ENCODE measurements around the gene MFRP.

DNA sequence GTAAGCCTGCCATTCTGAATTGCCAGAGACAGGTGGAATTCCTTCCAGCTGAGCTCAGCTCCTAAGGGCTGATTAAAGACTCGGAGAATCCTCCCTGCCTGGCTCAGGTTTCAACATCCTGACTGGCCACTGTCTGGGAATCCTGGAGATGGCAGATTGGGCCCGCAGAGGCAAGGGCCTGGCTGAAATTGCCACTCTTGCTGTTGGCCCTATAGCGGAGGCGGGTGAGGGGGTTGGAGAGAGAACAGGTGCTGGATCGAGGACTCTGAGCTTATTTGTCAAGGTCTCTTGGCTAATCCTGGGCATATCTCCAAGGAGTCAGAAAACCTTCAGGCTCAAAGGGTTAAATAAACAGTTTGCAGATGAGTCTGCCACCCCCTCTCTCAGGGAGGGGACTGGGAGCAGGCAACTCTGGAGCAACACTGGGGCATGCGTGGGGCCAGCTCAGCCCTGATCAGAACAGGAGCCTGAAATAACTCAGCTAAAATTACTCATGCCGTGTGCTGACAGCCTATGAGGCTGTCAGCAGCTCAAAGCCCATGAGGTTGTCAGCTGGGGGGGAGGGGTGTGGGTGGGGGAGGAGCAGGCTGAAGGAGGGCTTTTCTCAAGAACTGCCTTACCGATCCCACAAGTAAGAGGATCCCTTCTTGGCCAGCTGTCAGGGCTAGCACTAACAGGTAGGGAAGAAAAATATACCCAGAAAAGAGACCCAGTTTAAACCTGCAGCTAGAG, 14.7 kb upstream of the MFRP start:
- TF ChIP-seq, protein P1, sequence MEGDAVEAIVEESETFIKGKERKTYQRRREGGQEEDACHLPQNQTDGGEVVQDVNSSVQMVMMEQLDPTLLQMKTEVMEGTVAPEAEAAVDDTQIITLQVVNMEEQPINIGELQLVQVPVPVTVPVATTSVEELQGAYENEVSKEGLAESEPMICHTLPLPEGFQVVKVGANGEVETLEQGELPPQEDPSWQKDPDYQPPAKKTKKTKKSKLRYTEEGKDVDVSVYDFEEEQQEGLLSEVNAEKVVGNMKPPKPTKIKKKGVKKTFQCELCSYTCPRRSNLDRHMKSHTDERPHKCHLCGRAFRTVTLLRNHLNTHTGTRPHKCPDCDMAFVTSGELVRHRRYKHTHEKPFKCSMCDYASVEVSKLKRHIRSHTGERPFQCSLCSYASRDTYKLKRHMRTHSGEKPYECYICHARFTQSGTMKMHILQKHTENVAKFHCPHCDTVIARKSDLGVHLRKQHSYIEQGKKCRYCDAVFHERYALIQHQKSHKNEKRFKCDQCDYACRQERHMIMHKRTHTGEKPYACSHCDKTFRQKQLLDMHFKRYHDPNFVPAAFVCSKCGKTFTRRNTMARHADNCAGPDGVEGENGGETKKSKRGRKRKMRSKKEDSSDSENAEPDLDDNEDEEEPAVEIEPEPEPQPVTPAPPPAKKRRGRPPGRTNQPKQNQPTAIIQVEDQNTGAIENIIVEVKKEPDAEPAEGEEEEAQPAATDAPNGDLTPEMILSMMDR (IDR thresholded peaks at IDR 0.05; ENCODE audit: insufficient read depth, low read length, poor library complexity, severe bottlenecking): no peak
- TF ChIP-seq EZH2phosphoT487 (conservative IDR thresholded peaks at IDR 0.05; ENCODE audit: low read length): no peak
